ENCODE results near the gene STAT5A.

Gene STAT5A

GRCh38 chr17:42325026-42325425, 36.7 kb downstream of the STAT5A start:
- peaks cover 8% of the 10 kb centered on the region for H3K4me1 ChIP-seq (ENCODE audit: insufficient read depth, low read length)
- TF ChIP-seq CTCF (IDR thresholded peaks at IDR 0.05; ENCODE audit: borderline replicate concordance, extremely low read depth, low read length, poor library complexity, severe bottlenecking) (no peak), EZH2 (IDR thresholded peaks at IDR 0.05; ENCODE audit: borderline replicate concordance, low read depth, low read length, severe bottlenecking) (no peak)
- H3K9me3 ChIP-seq (ENCODE audit: insufficient read depth, low read length, severe bottlenecking) = no peaks in the 10 kb centered on the region
- H3K9ac ChIP-seq (ENCODE audit: low read depth, low read length) = no peak overlapping the region
- H3K27ac ChIP-seq (ENCODE audit: low read length) = no peak overlapping the region
- H3K4me3 ChIP-seq (ENCODE audit: low read depth in 1 of 2, low read length in 2 of 2) = no peak overlapping the region
- no peaks in the 10 kb centered on the region for H4K20me1 ChIP-seq (ENCODE audit: insufficient read depth, low read length)
- DNase-seq = no peak
- H3K79me2 ChIP-seq (ENCODE audit: insufficient read depth, low read length) = no peaks in the 10 kb centered on the region
- no peak overlapping the region for H2AFZ ChIP-seq (ENCODE audit: low read depth, low read length)
- H3K36me3 ChIP-seq (ENCODE audit: insufficient read depth, low read length) = peaks cover 13% of the 10 kb centered on the region
- ATAC-seq (ENCODE audit: insufficient read depth, low read depth) = no peak
- H3K27me3 ChIP-seq (ENCODE audit: insufficient read depth, low read length, poor library complexity) = no peaks in the 10 kb centered on the region
- H3K4me2 ChIP-seq (ENCODE audit: insufficient read depth, low read length) = no peak overlapping the region

- no peak overlapping the region for H3K9ac ChIP-seq (ENCODE audit: low read depth, low read length)
- H2AFZ ChIP-seq (ENCODE audit: low read depth, low read length) = no peak overlapping the region
- H3K4me2 ChIP-seq (ENCODE audit: insufficient read depth, low read length) = no peak overlapping the region
- no peaks in the 10 kb centered on the region for H3K79me2 ChIP-seq (ENCODE audit: insufficient read depth, low read length)
- ATAC-seq (ENCODE audit: insufficient read depth, low read depth) (no peak), DNase-seq (no peak)
- no peaks in the 10 kb centered on the region for H3K9me3 ChIP-seq (ENCODE audit: insufficient read depth, low read length, severe bottlenecking)
- H3K36me3 ChIP-seq (ENCODE audit: insufficient read depth, low read length) = peaks cover 28% of the 10 kb centered on the region
- no peaks in the 10 kb centered on the region for H3K4me1 ChIP-seq (ENCODE audit: insufficient read depth, low read length)
- no peak overlapping the region for H3K4me3 ChIP-seq (ENCODE audit: low read depth in 1 of 2, low read length in 2 of 2)
- no peak overlapping the region for H3K27ac ChIP-seq (ENCODE audit: low read length)
- no peaks in the 10 kb centered on the region for H4K20me1 ChIP-seq (ENCODE audit: insufficient read depth, low read length)
- TF ChIP-seq CTCF (IDR thresholded peaks at IDR 0.05; ENCODE audit: borderline replicate concordance, extremely low read depth, low read length, poor library complexity, severe bottlenecking) (no peak), EZH2 (IDR thresholded peaks at IDR 0.05; ENCODE audit: borderline replicate concordance, low read depth, low read length, severe bottlenecking) (no peak)
- no peaks in the 10 kb centered on the region for H3K27me3 ChIP-seq (ENCODE audit: insufficient read depth, low read length, poor library complexity)
Observed at GRCh38 chr17:42329025-42329976, 41.0 kb downstream of the STAT5A start.

- H3K4me2 ChIP-seq (ENCODE audit: insufficient read depth, low read length) = no peak overlapping the region
- no peaks in the 10 kb centered on the region for H3K9me3 ChIP-seq (ENCODE audit: insufficient read depth, low read length, severe bottlenecking)
- no peak overlapping the region for H3K27ac ChIP-seq (ENCODE audit: low read length)
- ATAC-seq (ENCODE audit: insufficient read depth, low read depth) (no peak), DNase-seq (no peak)
- H3K27me3 ChIP-seq (ENCODE audit: insufficient read depth, low read length, poor library complexity) = no peaks in the 10 kb centered on the region
- TF ChIP-seq CTCF (IDR thresholded peaks at IDR 0.05; ENCODE audit: borderline replicate concordance, extremely low read depth, low read length, poor library complexity, severe bottlenecking) (no peak), EZH2 (IDR thresholded peaks at IDR 0.05; ENCODE audit: borderline replicate concordance, low read depth, low read length, severe bottlenecking) (no peak)
- H3K9ac ChIP-seq (ENCODE audit: low read depth, low read length) = no peak overlapping the region
- H3K4me3 ChIP-seq (ENCODE audit: low read depth in 1 of 2, low read length in 2 of 2) = no peak overlapping the region
- no peak overlapping the region for H2AFZ ChIP-seq (ENCODE audit: low read depth, low read length)
- no peaks in the 10 kb centered on the region for H4K20me1 ChIP-seq (ENCODE audit: insufficient read depth, low read length)
- H3K4me1 ChIP-seq (ENCODE audit: insufficient read depth, low read length) = no peaks in the 10 kb centered on the region
- peaks cover 49% of the 10 kb centered on the region for H3K36me3 ChIP-seq (ENCODE audit: insufficient read depth, low read length)
- H3K79me2 ChIP-seq (ENCODE audit: insufficient read depth, low read length) = no peaks in the 10 kb centered on the region
Observed at GRCh38 chr17:42333053-42333452, 44.8 kb downstream of the STAT5A start.

Data from DND-41 (cell line).